Epidermal melanocyte (primary cell): ENCODE data around the gene GPC6.
A peak's percentile ranks its signal among the peaks of the same experiment; 100 is the strongest.

Experiments
- DNase-seq: peaks from one replicate; pipeline ENCODE4 v3.0.0; 2011; ENCODE audit warnings: low spot score; ENCODE audit not compliant: insufficient read length

Gene GPC6

GRCh38 chr13:94433055-94433961 is 1206.7 kb downstream of the GPC6 start:
- no peak for DNase-seq

- DNase-seq = peak; percentile 56
Measured at GRCh38 chr13:94435604-94436226, 1209.1 kb downstream of the GPC6 start.

- no peak for DNase-seq
Measured at GRCh38 chr13:94444826-94445225, 1218.2 kb downstream of the GPC6 start.

- DNase-seq = no peak
Measured at GRCh38 chr13:94454334-94454733, 1227.7 kb downstream of the GPC6 start.

- no peak for DNase-seq
Measured at GRCh38 chr13:94454906-94455305, 1228.3 kb downstream of the GPC6 start.

- DNase-seq = no peak
Measured at GRCh38 chr13:94455414-94455813, 1228.8 kb downstream of the GPC6 start.
